GM12878 (cell line): Measurements from ENCODE around the gene DLGAP5.

Experiments
- GABPA ChIP-seq: IDR thresholded peaks from 2 replicates; pipeline ENCODE4 v1.6.1; 2014; ENCODE audit warnings: antibody characterized with exemption, low read depth, mild to moderate bottlenecking, inconsistent platforms
- TF ChIP-seq, protein P1 (sequence below), 3 experiments: IDR thresholded peaks in 2 of 3; conservative IDR thresholded peaks in 1 of 3; 2 replicates each; pipeline ENCODE4 v1.5.1; 2011; ENCODE audit warnings: low read depth in 3 of 3, low read length in 3 of 3, mild to moderate bottlenecking in 3 of 3, control low read depth in 2 of 3, moderate library complexity in 2 of 3, inconsistent platforms in 1 of 3, mixed read lengths in 1 of 3; ENCODE audit not compliant: control insufficient read depth in 2 of 3, insufficient read depth in 1 of 3; ENCODE audit errors: extremely low read depth in 1 of 3

DNA sequence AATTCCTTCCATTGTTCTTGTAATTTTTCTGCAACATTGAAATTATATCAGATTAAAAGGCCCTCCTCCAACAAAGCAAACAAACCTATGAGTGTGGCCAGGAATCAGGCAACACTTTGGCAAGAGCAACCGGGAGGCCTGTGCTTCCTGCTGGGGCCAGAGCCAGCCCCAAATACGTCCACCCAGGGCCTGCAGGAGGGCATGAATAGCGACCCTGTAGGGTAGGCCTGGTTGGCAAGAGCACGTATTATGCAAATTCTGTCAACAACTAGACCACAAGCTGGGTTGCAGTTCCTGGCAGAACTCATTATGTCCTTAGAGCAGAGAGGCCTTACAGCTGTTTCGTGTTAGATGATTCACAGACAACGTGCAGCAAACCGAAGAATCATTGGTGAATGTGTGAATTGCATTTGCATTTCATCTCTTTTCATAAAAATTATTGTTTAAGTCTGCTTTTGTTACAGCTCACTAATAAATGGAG is 89.2 kb downstream of the DLGAP5 start:
- TF ChIP-seq, protein P1, sequence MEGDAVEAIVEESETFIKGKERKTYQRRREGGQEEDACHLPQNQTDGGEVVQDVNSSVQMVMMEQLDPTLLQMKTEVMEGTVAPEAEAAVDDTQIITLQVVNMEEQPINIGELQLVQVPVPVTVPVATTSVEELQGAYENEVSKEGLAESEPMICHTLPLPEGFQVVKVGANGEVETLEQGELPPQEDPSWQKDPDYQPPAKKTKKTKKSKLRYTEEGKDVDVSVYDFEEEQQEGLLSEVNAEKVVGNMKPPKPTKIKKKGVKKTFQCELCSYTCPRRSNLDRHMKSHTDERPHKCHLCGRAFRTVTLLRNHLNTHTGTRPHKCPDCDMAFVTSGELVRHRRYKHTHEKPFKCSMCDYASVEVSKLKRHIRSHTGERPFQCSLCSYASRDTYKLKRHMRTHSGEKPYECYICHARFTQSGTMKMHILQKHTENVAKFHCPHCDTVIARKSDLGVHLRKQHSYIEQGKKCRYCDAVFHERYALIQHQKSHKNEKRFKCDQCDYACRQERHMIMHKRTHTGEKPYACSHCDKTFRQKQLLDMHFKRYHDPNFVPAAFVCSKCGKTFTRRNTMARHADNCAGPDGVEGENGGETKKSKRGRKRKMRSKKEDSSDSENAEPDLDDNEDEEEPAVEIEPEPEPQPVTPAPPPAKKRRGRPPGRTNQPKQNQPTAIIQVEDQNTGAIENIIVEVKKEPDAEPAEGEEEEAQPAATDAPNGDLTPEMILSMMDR (IDR thresholded peaks at IDR 0.05 in 2 of 3, conservative IDR thresholded peaks at IDR 0.05 in 1 of 3; ENCODE audit: control insufficient read depth in 2 of 3, extremely low read depth in 1 of 3, insufficient read depth in 1 of 3, low read depth in 3 of 3, low read length in 3 of 3) = no peak
- TF ChIP-seq GABPA = no peak
